ENCODE measurements around the gene TFDP1.

TFDP1 gene

DNA sequence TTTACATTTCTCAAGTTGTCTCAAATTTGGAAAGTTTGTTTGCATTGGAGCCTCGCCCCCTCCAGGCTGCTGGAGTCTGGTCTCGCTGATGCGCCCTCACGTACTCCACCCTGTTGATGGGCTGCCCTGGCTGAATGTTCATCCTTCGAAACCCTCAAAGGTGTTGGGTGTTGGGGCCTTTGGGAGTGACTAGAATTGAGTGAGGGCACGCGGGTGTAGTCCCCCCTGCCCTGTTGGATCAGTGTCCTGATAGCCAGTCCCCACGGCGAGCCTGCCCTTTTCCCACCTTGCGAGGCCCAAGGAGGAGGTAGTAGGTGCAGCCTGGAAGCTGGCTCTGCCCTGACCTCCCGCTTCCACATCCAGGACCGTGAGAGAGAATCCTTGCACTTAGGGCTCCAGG lies 14.8 kb downstream of the TFDP1 start:
- no peak for DNase-seq

DNA sequence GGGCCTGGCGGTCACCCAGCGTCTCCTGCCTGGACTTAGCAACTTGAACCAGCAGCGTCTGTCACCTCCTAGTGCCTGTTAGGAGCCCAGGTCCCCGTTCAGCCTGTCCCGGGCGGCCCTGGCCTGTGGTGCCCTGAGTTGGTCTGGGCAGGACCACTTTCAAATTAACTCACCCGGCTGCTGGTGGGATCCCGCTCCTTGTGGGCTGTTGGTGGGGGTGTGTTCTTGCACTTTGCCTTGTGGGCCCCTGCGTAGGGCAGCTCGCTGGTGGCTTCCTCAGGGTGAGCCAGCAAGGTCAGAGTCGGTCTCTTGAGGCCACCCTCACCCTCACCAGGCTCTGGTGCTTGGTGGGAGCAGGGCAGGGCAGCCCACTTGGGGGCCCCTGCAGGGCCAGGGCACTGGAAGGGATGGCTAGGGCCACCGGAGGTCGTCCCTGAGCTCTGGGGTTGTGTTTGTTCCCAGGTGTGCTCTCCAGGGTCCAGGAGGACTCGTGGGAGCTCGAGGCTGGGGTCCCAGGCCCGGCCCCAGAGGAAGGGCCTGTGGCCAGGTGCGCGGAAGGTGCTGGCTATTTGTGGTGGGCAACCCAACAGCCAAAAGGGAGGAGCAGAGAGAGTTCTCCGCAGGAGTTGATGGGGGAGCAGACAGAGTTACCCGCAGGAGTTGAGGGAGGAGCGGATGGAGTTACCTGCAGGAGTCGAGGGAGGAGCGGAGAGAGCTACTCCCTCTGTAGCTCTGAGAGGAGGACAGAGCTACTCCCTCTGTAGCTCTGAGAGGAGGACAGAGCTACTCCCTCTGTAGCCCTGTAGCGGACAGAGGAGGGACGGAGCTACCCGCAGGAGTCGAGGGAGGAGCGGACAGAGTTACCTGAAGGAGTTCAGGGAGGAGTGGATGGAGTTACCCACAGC lies 16.9 kb downstream of the TFDP1 start:
- no peak for DNase-seq

GRCh38 chr13:113602291-113602988 lies 17.9 kb downstream of the TFDP1 start:
- DNase-seq: no peak

- no peak for DNase-seq
Observed at GRCh38 chr13:113603116-113603710, 18.7 kb downstream of the TFDP1 start.

- DNase-seq: no peak
Observed at GRCh38 chr13:113604186-113604585, 19.6 kb downstream of the TFDP1 start.

- DNase-seq: no peak
Observed at GRCh38 chr13:113605461-113605860, 20.9 kb downstream of the TFDP1 start.

DNA sequence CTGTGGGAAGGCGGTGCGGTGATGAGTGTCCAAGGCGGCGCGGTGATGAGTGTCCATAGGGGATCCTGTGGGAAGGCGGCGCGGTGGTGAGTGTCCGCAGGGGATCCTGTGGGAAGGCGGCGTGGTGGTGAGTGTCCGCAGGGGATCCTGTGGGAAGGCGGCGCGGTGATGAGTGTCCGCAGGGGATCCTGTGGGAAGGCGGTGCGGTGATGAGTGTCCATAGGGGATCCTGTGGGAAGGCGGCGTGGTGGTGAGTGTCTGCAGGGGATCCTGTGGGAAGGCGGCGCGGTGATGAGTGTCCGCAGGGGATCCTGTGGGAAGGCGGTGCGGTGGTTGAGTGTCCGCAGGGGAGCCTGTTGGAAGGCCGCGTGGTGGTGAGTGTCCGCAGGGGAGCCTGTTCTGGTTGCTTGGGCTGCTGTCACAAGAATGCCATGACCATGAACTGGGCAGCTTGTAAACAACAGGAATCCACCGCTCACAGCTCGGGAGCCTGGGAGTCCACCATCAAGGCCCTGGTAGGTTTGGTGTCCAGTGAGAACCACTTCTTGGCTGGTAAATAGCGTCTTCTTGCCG lies 21.4 kb downstream of the TFDP1 start:
- DNase-seq: no peak

GRCh38 chr13:113607056-113607888 lies 22.7 kb downstream of the TFDP1 start:
- DNase-seq: no peak

- no peak for DNase-seq
Observed at GRCh38 chr13:113607889-113608635, 23.5 kb downstream of the TFDP1 start.

- DNase-seq: no peak
Observed at GRCh38 chr13:113608967-113609533, 24.5 kb downstream of the TFDP1 start.

DNA sequence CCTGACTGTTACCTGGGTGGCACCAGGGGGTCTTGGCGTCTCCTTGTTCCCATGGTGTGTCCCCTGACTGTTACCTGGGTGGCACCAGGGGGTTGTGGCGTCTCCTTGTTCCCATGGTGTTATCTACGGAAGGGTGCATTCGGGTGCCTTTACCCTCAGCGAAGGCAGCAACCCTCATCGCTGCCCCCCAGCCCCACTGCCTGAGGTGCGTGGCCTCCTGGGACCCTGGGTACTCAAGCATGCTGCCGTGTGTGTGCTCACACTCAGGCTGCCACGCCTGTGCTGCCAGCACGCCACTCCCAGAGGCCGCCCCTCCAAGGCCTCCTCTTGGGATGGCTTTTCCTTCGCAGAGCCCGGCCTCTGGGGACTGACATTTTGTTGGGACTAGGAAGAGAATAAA lies 25.1 kb downstream of the TFDP1 start:
- DNase-seq: no peak

DNA sequence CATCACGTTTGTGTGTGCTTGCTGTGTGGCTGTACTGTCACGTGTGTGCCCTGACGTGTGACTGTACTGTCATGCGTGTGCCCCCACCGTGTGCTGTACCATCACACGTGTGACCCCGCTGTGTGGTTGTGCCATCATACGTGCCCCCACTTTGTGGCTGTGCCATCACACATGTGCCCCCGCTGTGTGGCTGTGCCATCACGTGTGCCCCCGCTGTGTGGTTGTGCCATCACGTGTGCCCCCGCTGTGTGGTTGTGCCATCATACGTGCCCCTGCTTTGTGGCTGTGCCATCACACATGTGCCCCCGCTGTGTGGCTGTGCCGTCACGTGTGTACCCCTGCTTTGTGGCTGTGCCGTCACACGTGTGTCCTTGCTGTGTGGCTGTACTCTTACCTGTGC lies 25.7 kb downstream of the TFDP1 start:
- DNase-seq: no peak

GRCh38 chr13:113611996-113612395 lies 27.4 kb downstream of the TFDP1 start:
- DNase-seq: no peak

DNA sequence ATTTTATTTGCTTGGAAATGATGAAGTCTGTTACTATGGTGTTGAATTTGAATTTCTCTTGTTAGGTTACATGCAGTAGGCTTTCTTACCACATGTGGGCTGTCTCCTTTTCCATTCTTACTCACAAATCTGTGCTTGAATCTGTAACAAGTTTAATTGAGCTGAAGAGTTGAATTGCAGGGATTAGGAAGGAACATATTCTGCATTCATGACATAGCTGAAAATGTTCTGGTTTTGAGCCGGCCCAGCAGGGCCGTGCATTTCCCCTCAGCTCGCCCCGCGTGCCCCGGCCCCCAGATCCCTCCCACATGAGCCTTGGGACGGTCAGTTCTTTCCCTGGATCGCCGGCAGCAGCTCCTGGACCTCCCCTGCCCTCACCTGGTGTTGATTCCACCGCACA lies 28.1 kb downstream of the TFDP1 start:
- DNase-seq: no peak

DNA sequence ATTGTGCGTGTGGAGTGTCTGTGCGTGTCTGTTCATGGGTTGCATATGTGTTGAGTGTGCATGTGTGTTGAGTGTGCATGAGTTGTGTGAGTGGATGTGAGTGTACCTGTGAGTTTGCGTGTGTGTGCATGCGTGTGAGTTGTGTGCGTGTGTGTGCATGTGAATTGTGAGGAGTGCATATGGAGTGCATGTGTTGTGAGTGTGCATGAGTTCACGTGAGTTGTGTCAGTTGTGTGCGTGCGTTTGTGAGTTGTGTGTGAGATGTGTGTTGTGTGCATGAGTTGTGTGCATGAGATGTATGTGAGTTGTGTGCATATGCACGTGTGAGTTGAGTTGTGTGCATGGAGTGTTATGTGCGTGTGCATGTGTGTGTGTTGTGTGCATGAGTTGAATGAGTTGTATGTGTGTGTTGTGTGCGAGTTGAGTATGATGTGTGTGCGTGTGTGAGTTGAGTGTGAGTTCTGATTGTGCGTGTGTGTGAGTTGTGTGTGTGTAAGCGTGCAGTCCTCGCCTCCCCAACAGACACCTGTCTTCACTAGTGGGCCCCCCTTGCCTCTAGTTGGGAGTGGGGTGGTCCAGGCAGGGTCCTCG lies 29.3 kb downstream of the TFDP1 start:
- no peak for DNase-seq

DNA sequence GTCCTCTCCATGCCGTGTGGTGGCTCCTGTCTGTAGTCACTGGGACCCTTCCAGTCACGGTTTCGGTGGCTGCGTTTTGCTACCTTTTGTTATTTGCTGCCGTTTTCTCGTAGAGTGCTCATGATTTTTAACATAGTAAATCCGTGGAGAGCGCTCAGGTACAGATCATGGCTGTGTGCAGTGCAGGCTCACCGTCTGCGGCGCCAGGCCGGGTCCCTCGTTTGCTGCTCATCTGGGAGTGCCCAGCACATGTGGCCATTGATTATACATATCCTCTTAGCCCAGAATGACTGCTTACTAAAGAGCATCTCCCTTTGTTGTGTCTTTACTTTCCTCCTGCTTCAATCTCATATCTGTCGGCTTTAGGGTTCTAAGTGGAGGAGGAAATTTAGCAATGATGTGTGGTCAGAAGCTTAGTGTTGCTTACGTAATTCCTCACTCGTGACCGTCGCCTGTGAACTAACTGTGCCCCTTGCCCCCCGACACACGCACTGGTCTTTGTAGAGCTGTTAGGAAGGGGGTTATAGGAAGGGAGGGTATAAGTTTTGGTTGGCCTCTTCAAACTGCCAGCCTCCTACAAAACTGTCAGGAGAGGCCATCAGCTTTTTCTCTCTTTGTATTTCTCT lies 31.8 kb downstream of the TFDP1 start:
- peak; percentile 24 for DNase-seq

DNA sequence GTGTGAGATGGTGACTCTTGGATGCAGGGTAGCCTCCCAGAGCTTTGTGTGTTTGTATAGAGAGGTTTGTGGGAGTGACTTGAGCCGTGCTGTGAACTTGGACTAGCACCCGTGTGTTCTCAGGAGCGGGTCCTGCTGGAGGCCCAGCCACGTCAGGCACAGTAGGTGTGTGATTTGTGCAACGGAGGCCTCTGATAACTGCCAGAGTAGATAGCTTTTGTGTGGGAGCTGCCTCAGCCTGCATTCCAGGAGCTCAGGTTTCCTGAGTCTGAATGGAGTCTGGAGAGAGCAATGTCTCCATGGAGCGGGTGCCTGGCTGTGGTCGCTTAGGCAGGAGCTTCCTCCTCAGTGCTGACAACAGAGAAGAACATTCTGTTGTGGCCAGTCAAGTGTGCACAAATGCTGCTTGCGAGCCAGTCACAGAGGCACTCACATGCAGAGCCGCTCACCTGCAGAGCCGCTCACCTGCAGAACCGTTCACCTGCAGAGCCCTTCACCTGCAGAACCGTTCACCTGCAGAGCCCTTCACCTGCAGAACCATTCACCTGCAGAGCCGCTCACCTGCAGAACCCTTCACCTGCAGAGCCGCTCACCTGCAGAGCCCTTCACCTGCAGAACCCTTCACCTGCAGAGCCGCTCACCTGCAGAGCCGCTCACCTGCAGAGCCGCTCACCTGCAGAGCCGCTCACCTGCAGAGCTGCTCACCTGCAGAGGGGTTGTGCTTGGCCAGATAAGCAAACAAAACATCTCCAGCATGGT lies 32.6 kb downstream of the TFDP1 start:
- no peak for DNase-seq

DNA sequence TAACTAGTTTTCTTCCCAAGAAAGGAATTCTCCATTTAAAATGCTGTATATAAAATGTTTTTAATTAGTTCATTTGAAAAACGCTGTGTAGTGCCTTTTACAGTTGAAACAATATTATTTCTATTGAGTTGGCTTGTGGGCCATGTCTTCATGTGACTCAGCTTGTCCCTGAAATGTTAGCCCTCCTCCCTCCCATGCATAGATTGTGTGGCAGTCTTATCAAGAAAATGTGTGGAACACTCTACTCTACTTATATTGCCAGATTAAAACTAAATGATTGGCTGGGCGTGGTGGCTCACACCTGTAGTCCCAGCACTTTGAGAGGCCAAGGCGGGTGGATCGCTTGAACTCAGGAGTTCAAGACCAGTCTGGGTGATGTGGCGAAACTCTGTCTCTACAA lies 33.4 kb downstream of the TFDP1 start:
- DNase-seq: peak; percentile 32

DNA sequence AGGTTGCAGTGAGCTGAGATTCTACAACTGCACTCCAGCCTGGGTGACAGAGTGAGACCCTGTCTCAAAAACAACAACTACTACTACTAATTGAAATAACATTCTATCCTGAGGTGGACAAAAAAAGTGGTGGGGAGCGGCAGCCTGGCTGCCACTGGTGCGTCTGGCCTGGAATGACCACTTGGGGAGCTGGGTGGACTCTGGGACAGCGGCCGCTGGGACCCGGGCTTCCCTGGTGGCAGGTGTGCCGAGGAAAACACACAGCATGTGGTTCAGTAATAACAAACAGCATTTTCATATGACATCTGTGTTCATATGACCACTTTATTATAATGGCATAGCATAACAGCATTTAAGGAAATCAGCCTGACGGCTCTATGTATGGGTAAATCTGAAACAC lies 33.9 kb downstream of the TFDP1 start:
- DNase-seq: no peak

Measured in hematopoietic multipotent progenitor cell treated with erythropoietin and hydrocortisone succinate and interleukin-3 and kit ligand, for 8 days (in vitro differentiated cells).